K562 (cell line): Measurements from ENCODE around the gene POU2F3. TPM values are rescaled to one million over a fixed set of nuclear protein-coding genes. Genes with fewer than 3 reads are reported as not detected.

ENCODE experiments used
- SIRT6 ChIP-seq: IDR thresholded peaks from one replicate; pipeline ENCODE4 v1.6.1; 2012; ENCODE audit warnings: low read depth, mild to moderate bottlenecking, control low read depth, inconsistent platforms, low read length, moderate library complexity
- ZNF707 ChIP-seq: fragments of 250-450 bp; sonication (Bioruptor Pico); conservative IDR thresholded peaks from 2 replicates; pipeline ENCODE4 v1.8.0; 2022; ENCODE audit warnings: inconsistent platforms, mild to moderate bottlenecking, moderate library complexity
- polyA plus RNA-seq, 8 experiments: library from polyadenylated mRNA; depleted of rRNA in 4 of 8; stranded (reverse) in 5 of 8; unstranded in 3 of 8; fragments of >200 nt; fragmentation: Nextera tagmentation in 2 of 8; fragmentation: Illumina TruSeq in 1 of 8; extraction: Ambion mirVana in 2 of 8; extraction: Trizol in 1 of 8; gene quantifications; 2 replicates each; pipeline versions ENCODE4 v1.2.1 to v1.2.3, GENCODE V29; 2011 to 2014; ENCODE audit warnings: inconsistent platforms in 1 of 8, missing spikeins in 1 of 8
- total RNA-seq, 7 experiments: library from RNA; depleted of rRNA in 6 of 7; stranded (reverse); fragments of >200 nt in 6 of 7; fragmentation: Illumina TruSeq in 2 of 7; extraction: Trizol in 2 of 7; gene quantifications; 2 replicates each; pipeline versions ENCODE4 v1.2.1 to v1.2.3, GENCODE V29; 2011 to 2021; ENCODE audit warnings: low replicate concordance in 1 of 7
- TF ChIP-seq, protein P1 (sequence below): fragments of 450-650 bp; IDR thresholded peaks from 2 replicates; pipeline ENCODE4 v1.6.1; 2016; ENCODE audit warnings: low read depth

The POU2F3 gene
- total and polyA plus RNA-seq, 9 of the 15 experiments (the other 6 are each of a cell fraction or from before 2014, with no cell fraction given), result not detected

DNA sequence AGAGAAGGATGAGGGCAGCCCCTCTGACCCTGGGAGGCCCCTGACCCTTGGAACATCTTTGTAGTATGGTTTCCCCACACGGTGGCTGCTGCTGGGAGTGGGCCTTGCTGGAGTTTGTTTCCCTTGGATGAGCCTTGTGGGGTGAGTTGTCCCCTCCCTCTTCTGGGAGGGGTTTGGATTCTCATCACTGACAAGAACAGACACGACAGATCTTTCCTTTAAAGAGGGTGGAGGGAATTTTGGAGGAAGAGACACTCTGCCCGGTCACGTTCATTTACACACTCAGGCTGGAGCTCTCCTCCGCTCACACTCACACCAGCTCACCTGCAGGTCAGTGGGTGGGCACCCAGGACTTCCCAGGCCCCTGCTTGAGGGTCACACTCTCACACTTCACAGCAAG lies 31.7 kb downstream of the POU2F3 start (continued):
- TF ChIP-seq, protein P1, sequence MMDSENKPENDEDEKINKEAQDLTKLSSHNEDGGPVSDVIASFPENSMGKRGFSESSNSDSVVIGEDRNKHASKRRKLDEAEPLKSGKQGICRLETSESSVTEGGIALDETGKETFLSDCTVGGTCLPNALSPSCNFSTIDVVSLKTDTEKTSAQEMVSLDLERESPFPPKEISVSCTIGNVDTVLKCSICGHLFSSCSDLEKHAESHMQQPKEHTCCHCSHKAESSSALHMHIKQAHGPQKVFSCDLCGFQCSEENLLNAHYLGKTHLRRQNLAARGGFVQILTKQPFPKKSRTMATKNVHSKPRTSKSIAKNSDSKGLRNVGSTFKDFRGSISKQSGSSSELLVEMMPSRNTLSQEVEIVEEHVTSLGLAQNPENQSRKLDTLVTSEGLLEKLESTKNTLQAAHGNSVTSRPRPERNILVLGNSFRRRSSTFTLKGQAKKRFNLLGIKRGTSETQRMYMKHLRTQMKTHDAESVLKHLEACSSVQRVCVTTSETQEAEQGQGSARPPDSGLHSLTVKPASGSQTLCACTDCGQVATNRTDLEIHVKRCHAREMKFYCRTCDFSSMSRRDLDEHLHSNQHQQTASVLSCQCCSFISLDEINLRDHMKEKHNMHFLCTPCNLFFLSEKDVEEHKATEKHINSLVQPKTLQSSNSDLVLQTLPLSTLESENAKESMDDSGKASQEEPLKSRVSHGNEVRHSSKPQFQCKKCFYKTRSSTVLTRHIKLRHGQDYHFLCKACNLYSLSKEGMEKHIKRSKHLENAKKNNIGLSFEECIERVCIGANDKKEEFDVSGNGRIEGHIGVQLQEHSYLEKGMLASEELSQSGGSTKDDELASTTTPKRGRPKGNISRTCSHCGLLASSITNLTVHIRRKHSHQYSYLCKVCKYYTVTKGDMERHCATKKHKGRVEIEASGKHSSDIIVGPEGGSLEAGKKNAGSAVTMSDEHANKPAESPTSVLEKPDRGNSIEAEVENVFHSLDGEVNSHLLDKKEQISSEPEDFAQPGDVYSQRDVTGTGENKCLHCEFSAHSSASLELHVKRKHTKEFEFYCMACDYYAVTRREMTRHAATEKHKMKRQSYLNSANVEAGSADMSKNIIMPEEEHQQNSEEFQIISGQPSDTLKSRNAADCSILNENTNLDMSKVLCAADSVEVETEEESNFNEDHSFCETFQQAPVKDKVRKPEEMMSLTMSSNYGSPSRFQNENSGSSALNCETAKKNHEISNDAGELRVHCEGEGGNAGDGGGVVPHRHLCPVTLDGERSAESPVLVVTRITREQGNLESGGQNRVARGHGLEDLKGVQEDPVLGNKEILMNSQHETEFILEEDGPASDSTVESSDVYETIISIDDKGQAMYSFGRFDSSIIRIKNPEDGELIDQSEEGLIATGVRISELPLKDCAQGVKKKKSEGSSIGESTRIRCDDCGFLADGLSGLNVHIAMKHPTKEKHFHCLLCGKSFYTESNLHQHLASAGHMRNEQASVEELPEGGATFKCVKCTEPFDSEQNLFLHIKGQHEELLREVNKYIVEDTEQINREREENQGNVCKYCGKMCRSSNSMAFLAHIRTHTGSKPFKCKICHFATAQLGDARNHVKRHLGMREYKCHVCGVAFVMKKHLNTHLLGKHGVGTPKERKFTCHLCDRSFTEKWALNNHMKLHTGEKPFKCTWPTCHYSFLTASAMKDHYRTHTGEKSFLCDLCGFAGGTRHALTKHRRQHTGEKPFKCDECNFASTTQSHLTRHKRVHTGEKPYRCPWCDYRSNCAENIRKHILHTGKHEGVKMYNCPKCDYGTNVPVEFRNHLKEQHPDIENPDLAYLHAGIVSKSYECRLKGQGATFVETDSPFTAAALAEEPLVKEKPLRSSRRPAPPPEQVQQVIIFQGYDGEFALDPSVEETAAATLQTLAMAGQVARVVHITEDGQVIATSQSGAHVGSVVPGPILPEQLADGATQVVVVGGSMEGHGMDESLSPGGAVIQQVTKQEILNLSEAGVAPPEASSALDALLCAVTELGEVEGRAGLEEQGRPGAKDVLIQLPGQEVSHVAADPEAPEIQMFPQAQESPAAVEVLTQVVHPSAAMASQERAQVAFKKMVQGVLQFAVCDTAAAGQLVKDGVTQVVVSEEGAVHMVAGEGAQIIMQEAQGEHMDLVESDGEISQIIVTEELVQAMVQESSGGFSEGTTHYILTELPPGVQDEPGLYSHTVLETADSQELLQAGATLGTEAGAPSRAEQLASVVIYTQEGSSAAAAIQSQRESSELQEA, result no peak
- no peak for TF ChIP-seq ZNF707 (CRISPR knock-in tag)
- TF ChIP-seq SIRT6, result no peak
